GM19452 (cell line): ENCODE results near the gene RGSL1.

Source experiments
- ATAC-seq: cut with Tn5 transposase; IDR thresholded peaks from one replicate; pipeline ENCODE4 v1.9.1; 2021; ENCODE audit not compliant: unreplicated experiment

RGSL1 gene

GRCh38 chr1:182608845-182609610, 159.1 kb downstream of the RGSL1 start:
- ATAC-seq = no peak
